ENCODE data around the gene BBS12.

GRCh38 chr4:122701965-122702364 is 30.5 kb upstream of the BBS12 start:
- no peak for TF ChIP-seq POLR2A (IDR thresholded peaks at IDR 0.05; ENCODE audit: low read depth, low read length)
- no peak for TF ChIP-seq POLR2AphosphoS5 (IDR thresholded peaks at IDR 0.05; ENCODE audit: low read depth, low read length)

Data from GM12891 (cell line).